Measurements from ENCODE around the gene ARID4A.

DNA sequence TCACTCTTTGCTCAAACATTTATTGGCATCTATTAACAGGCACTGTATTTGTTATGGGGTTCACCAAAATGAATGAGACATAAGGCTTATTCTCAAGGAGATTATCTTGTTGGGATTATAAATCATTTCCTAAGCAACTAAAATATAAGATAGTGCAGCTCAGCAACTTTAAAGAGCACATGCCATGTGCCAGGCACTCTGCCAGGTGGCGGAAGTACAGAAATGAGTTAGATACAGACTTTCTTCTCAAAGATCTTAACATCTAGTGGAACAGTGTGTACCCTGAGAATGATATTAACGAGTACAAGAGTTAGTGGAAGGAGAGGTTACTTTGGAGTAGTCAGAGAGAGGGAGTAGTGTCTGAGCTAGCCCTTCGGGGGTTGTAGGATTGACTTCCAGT lies 68.9 kb downstream of the ARID4A start:
- TF ChIP-seq POLR2A (IDR thresholded peaks at IDR 0.05; ENCODE audit: low read depth, low read length) (no peak), EZH2 (IDR thresholded peaks at IDR 0.05; ENCODE audit: borderline replicate concordance, low read depth, low read length, severe bottlenecking) (no peak), GATA2 (IDR thresholded peaks at IDR 0.05; ENCODE audit: insufficient read depth, insufficient read length, low read depth, low read length) (no peak), POLR2AphosphoS5 (IDR thresholded peaks at IDR 0.05; ENCODE audit: insufficient read depth, low read depth, low read length) (no peak), MYC (IDR thresholded peaks at IDR 0.05; ENCODE audit: low read depth, low read length) (no peak), JUN (IDR thresholded peaks at IDR 0.05; ENCODE audit: borderline replicate concordance, insufficient read depth, insufficient read length, low read depth) (no peak)
- TF ChIP-seq, protein P1, sequence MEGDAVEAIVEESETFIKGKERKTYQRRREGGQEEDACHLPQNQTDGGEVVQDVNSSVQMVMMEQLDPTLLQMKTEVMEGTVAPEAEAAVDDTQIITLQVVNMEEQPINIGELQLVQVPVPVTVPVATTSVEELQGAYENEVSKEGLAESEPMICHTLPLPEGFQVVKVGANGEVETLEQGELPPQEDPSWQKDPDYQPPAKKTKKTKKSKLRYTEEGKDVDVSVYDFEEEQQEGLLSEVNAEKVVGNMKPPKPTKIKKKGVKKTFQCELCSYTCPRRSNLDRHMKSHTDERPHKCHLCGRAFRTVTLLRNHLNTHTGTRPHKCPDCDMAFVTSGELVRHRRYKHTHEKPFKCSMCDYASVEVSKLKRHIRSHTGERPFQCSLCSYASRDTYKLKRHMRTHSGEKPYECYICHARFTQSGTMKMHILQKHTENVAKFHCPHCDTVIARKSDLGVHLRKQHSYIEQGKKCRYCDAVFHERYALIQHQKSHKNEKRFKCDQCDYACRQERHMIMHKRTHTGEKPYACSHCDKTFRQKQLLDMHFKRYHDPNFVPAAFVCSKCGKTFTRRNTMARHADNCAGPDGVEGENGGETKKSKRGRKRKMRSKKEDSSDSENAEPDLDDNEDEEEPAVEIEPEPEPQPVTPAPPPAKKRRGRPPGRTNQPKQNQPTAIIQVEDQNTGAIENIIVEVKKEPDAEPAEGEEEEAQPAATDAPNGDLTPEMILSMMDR (IDR thresholded peaks at IDR 0.05; ENCODE audit: extremely low read depth in 1 of 2, insufficient read depth in 1 of 2, low read depth in 1 of 2, low read length in 2 of 2) = no peak
- TF ChIP-seq, protein P2, sequence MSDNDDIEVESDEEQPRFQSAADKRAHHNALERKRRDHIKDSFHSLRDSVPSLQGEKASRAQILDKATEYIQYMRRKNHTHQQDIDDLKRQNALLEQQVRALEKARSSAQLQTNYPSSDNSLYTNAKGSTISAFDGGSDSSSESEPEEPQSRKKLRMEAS (IDR thresholded peaks at IDR 0.05; ENCODE audit: insufficient read depth, insufficient read length) = no peak

Data from endothelial cell of umbilical vein (primary cell).